ENCODE data around the gene DCTN5. TPM values are rescaled to one million over a fixed set of nuclear protein-coding genes. Genes with fewer than 3 reads are reported as not detected.

The DCTN5 gene
- total RNA-seq = 10 to 100 TPM; 55.4 to 61.4 TPM
- 10 to 100 TPM; 55.1 to 66.4 (median 61.2) TPM for polyA plus RNA-seq (ENCODE audit: insufficient read length in 6 of 6)
- long read RNA-seq, donor 1, full-length matches to known transcripts = 94 of 94 reads
- long read RNA-seq, donor 1, partial matches to known transcripts = 0 of 94 reads
- long read RNA-seq, donor 1, other reads (novel, unspliced or antisense) = 0 of 94 reads
- long read RNA-seq, donor 2, full-length matches to known transcripts = 65 of 83 reads
- long read RNA-seq, donor 2, partial matches to known transcripts = 18 of 83 reads
- long read RNA-seq, donor 2, other reads (novel, unspliced or antisense) = 0 of 83 reads
- long read RNA-seq, donor 3, full-length matches to known transcripts = 45 of 45 reads
- long read RNA-seq, donor 3, partial matches to known transcripts = 0 of 45 reads
- long read RNA-seq, donor 3, other reads (novel, unspliced or antisense) = 0 of 45 reads
- long read RNA-seq, donor 4, full-length matches to known transcripts = 9 of 17 reads
- long read RNA-seq, donor 4, partial matches to known transcripts = 1 of 17 reads
- long read RNA-seq, donor 4, other reads (novel, unspliced or antisense) = 7 of 17 reads
- long read RNA-seq, donor 5, full-length matches to known transcripts = 58 of 58 reads
- long read RNA-seq, donor 5, partial matches to known transcripts = 0 of 58 reads
- long read RNA-seq, donor 5, other reads (novel, unspliced or antisense) = 0 of 58 reads
- long read RNA-seq, donor 6, full-length matches to known transcripts = 44 of 61 reads
- long read RNA-seq, donor 6, partial matches to known transcripts = 17 of 61 reads
- long read RNA-seq, donor 6, other reads (novel, unspliced or antisense) = 0 of 61 reads
- long read RNA-seq, donor 7, full-length matches to known transcripts = 21 of 21 reads
- long read RNA-seq, donor 7, partial matches to known transcripts = 0 of 21 reads
- long read RNA-seq, donor 7, other reads (novel, unspliced or antisense) = 0 of 21 reads
- long read RNA-seq, donor 8, full-length matches to known transcripts = 69 of 69 reads
- long read RNA-seq, donor 8, partial matches to known transcripts = 0 of 69 reads
- long read RNA-seq, donor 8, other reads (novel, unspliced or antisense) = 0 of 69 reads
- long read RNA-seq, donor 9 = 0 reads
- long read RNA-seq, donor 10, full-length matches to known transcripts = 4 of 6 reads
- long read RNA-seq, donor 10, partial matches to known transcripts = 0 of 6 reads
- long read RNA-seq, donor 10, other reads (novel, unspliced or antisense) = 2 of 6 reads
- long read RNA-seq, donor 11 = 0 reads
- long read RNA-seq, donor 12, full-length matches to known transcripts = 34 of 34 reads
- long read RNA-seq, donor 12, partial matches to known transcripts = 0 of 34 reads
- long read RNA-seq, donor 12, other reads (novel, unspliced or antisense) = 0 of 34 reads

DNA sequence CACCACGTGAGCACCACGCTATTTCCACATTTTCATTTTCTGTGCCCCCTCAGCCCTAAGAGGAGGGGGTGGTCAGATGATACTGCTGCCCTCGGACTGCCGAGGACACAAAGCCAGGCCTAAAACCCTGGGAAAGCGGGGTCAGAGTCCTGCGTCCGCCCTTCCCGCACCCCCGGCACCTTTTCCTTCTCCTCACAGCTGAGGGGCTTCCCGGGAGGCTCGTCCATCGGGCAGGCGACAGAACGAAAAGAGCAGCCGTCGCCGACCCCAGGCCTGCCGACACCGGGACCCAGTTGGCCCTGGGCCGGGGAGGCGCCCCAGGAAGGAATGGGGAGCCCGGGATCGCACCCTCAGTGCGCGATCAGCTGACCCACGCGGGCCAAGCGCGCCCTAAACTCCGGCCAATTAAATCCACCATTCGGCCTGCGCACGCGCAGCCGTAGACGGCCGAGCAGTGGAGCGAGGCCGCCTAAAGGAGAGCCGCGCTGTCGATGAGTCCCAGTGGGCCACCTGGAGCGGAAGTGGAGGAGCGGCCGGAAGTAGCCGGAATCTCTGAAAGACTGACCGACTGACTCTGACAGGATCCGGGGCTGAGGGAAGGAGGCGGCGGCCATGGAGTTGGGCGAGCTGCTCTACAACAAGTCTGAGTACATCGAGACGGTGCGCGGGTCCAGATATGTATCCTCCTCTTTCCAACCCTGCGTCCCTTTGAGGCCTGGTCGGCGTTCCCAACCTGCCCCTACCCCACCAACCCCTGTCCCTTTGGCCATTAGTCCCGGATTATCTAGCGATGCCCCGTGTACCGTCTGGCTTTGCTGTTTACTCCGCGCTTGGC lies at the start of gene DCTN5, which contains the start of gene PALB2:
TSS of gene DCTN5 (plus strand) at position 536 of the 835 bp plus-strand sequence. CDS start at position 613, 77 bp downstream.
TSS of gene PALB2 (minus strand) at position 380 of the 835 bp plus-strand sequence. CDS start at position 227, 153 bp downstream.
- peak; percentile 100 for ATAC-seq
- TF ChIP-seq, protein P1, sequence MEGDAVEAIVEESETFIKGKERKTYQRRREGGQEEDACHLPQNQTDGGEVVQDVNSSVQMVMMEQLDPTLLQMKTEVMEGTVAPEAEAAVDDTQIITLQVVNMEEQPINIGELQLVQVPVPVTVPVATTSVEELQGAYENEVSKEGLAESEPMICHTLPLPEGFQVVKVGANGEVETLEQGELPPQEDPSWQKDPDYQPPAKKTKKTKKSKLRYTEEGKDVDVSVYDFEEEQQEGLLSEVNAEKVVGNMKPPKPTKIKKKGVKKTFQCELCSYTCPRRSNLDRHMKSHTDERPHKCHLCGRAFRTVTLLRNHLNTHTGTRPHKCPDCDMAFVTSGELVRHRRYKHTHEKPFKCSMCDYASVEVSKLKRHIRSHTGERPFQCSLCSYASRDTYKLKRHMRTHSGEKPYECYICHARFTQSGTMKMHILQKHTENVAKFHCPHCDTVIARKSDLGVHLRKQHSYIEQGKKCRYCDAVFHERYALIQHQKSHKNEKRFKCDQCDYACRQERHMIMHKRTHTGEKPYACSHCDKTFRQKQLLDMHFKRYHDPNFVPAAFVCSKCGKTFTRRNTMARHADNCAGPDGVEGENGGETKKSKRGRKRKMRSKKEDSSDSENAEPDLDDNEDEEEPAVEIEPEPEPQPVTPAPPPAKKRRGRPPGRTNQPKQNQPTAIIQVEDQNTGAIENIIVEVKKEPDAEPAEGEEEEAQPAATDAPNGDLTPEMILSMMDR (IDR thresholded peaks at IDR 0.05) = no peak
- H3K36me3 ChIP-seq = peaks cover 0 to 49% of the 10 kb centered on the region in 2 donors
- intact Hi-C loops (cut with DNase I) = no loop called here
- H3K9me3 ChIP-seq = no peaks in the 10 kb centered on the region
- DNase-seq = peak; percentile 88 to 99 (median 96)
- peak within 1 kb of the TSS; percentile 71 to 90 for H3K4me3 ChIP-seq
- peaks cover 7 to 23% of the 10 kb centered on the region in 2 donors for H3K4me1 ChIP-seq
- peak within 1 kb of the TSS; percentile 73 to 80 for H3K27ac ChIP-seq
- no peaks in the 10 kb centered on the region for H3K27me3 ChIP-seq

DNA sequence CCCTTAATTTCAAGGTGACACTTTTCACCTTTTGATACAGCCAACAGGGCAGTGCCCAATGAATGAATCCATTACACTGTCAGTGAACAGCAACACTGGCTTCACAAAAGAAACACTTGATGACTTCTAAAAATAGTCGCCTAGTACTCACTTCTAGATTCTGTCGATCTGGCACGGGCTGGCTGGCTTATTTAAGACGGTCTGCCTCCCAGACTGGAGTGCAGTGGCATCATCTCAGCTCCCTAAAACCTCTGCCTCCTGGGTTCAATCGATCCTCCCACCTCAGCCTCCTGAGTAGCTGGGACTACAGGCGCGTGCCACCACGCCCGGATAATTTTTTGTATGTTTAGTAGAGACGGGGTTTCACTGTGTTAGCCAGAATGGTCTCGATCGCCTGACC lies 47.1 kb upstream of the DCTN5 start:
- Histone ChIP-seq H3K36me3 (peaks cover 0 to 51% of the 10 kb centered on the region in 2 donors), H3K4me3 (no peak overlapping the region), H3K27ac (no peak overlapping the region), H3K9me3 (no peaks in the 10 kb centered on the region), H3K27me3 (no peaks in the 10 kb centered on the region), H3K4me1 (peaks cover 11 to 34% of the 10 kb centered on the region in 2 donors)
- TF ChIP-seq, protein P1 (IDR thresholded peaks at IDR 0.05) = no peak
- intact Hi-C loops (cut with DNase I) = no loop called here
- no peak for DNase-seq
- no peak for ATAC-seq

DNA sequence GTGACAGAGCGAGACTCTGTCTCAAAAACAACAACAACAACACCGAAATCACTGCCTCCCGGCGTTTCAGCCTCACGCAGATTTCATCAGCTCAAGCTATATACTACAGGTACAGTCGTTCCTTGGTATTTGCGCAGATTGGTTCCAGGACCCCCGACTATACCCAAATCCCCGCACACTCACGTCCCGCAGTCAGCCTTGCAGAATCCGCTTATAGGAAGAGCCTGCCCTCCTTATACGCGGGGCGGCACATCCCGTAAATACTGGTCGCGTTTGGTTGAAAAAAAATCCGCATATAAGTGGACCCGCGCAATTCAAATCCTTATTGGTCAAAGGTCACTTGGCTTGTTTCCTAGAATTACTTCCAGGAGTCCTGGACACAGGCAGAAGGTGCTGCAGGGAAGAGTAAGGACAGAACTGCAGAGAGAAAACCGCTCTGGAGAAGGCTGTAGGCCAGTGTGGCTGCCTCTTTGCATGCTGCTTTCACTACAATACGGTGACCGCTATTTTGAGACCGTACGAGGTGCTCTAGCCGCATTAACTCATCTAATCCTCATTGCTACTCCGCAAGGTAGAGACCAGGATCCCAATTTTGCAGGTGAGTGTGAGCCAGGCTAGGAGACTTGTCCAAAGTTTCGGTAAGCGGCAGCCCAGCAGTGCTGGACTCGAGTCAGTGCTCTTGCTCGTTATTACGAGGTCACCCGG lies 45.9 kb upstream of the DCTN5 start:
- DNase-seq = no peak
- TF ChIP-seq, protein P1 (IDR thresholded peaks at IDR 0.05) = no peak
- peaks cover 11 to 34% of the 10 kb centered on the region in 2 donors for H3K4me1 ChIP-seq
- H3K27me3 ChIP-seq = no peaks in the 10 kb centered on the region
- peaks cover 0 to 39% of the 10 kb centered on the region in 2 donors for H3K36me3 ChIP-seq
- peak; percentile 1 for ATAC-seq
- no peaks in the 10 kb centered on the region for H3K9me3 ChIP-seq
- intact Hi-C loops (cut with DNase I) = no loop called here
- peak overlapping the region; percentile 87 to 99 for H3K4me3 ChIP-seq
- H3K27ac ChIP-seq = peak overlapping the region in 1 of 2 donors; percentile 86
